ENCODE results near the gene ZNF787.

ZNF787 gene

DNA sequence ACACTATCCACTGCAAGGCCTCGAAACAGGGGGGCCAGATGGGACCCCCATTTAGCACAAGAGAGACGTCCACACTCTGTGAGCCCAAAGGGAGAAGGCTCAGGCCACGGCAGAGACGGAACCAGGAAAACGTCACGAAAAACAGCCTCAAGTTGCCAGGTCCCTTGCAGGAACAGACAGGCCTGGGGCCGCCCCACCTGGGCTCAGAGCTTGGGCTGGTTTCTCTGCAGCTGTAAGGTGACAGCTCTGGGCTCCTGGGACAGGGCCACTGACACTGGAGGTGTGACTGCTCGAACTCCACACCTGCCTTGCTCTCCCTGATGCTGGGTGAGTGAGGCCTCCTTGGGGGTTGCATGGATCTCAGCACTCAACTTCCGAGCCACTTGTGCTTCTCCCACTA lies 3.2 kb downstream of the ZNF787 start:
- H3K9me3 ChIP-seq (ENCODE audit: low read length), result no peaks in the 10 kb centered on the region
- H3K4me1 ChIP-seq (ENCODE audit: insufficient read depth, low read length, severe bottlenecking), result peaks cover 32% of the 10 kb centered on the region
- no peak overlapping the region for H3K9ac ChIP-seq (ENCODE audit: low read length)
- H3F3A ChIP-seq (ENCODE audit: insufficient read depth, low read length), result no peaks in the 10 kb centered on the region
- no peak overlapping the region for H3K4me2 ChIP-seq (ENCODE audit: low read length)
- no peaks in the 10 kb centered on the region for H3K36me3 ChIP-seq (ENCODE audit: insufficient read depth, low read length)
- no peaks in the 10 kb centered on the region for H4K20me1 ChIP-seq (ENCODE audit: insufficient read depth, low read length)
- H3K79me2 ChIP-seq (ENCODE audit: insufficient read depth, low read length), result peaks cover 31% of the 10 kb centered on the region
- no peaks in the 10 kb centered on the region for H3K27me3 ChIP-seq (ENCODE audit: insufficient read depth, low read length)
- no peaks in the 10 kb centered on the region for H3K9me2 ChIP-seq (ENCODE audit: low read depth, low read length)
- no peak overlapping the region for H3K27ac ChIP-seq (ENCODE audit: low read depth, low read length, poor library complexity, severe bottlenecking)
- TF ChIP-seq CTCF (IDR thresholded peaks at IDR 0.05; ENCODE audit: low read length) (no peak), EZH2 (IDR thresholded peaks at IDR 0.05; ENCODE audit: borderline replicate concordance, low read length) (no peak)
- H2AFZ ChIP-seq (ENCODE audit: low read length), result no peak overlapping the region
- no peak overlapping the region for H3K4me3 ChIP-seq (ENCODE audit: low read depth, low read length, poor library complexity, severe bottlenecking)

DNA sequence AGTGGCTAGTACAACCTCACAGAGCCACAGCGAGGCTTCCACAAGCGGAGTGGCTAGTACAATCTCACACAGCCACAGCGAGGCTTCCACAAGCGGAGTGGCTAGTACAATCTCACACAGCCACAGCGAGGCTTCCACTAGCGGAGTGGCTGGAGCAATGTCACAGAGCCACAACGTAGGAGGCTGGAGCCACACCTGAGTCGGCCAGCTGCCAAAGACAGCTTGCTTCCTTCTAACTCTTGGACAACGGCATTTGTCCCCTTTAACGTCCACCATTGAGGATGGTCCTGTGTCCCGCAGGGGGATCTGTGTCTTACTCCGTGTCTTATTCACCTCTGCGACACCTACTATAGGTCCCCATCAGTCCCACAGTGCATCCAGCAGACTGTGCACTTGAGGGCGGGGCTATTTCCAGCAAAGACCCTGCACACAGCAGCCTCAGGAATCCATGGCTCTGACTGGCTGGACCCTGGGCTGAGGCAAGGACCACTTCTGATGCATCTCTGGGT lies 3.7 kb downstream of the ZNF787 start:
- Histone ChIP-seq H3K36me3 (ENCODE audit: insufficient read depth, low read length) (no peaks in the 10 kb centered on the region), H3K27me3 (ENCODE audit: insufficient read depth, low read length) (no peaks in the 10 kb centered on the region), H3K4me3 (ENCODE audit: low read depth, low read length, poor library complexity, severe bottlenecking) (no peak overlapping the region), H3K4me1 (ENCODE audit: insufficient read depth, low read length, severe bottlenecking) (peaks cover 37% of the 10 kb centered on the region), H3K9me2 (ENCODE audit: low read depth, low read length) (no peaks in the 10 kb centered on the region), H3F3A (ENCODE audit: insufficient read depth, low read length) (no peaks in the 10 kb centered on the region), H3K79me2 (ENCODE audit: insufficient read depth, low read length) (peaks cover 31% of the 10 kb centered on the region), H3K27ac (ENCODE audit: low read depth, low read length, poor library complexity, severe bottlenecking) (no peak overlapping the region), H3K4me2 (ENCODE audit: low read length) (no peak overlapping the region), H3K9ac (ENCODE audit: low read length) (no peak overlapping the region), H4K20me1 (ENCODE audit: insufficient read depth, low read length) (no peaks in the 10 kb centered on the region), H2AFZ (ENCODE audit: low read length) (no peak overlapping the region), H3K9me3 (ENCODE audit: low read length) (no peaks in the 10 kb centered on the region)
- TF ChIP-seq CTCF (IDR thresholded peaks at IDR 0.05; ENCODE audit: low read length), result no peak
- TF ChIP-seq EZH2 (IDR thresholded peaks at IDR 0.05; ENCODE audit: borderline replicate concordance, low read length), result no peak

DNA sequence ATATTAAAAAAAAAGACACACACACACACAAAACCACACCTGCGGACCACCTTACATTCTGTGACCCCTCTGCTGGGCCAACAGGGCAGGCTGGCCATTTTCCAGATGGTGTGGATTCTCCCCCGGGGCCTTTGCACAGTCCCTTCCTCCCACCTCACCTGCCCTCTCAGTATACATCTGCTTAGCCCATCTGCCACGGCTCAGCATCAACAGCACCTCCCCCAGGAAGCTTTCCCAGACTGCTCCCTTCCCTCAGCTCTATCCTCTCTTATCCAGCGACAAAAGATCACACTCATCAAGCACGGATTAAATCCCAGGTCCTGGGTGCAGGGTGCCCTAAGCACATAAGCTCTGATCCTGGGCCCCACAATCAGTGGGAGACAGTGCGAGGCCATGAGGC lies 4.5 kb downstream of the ZNF787 start:
- TF ChIP-seq EZH2 (IDR thresholded peaks at IDR 0.05; ENCODE audit: borderline replicate concordance, low read length) (no peak), CTCF (IDR thresholded peaks at IDR 0.05; ENCODE audit: low read length) (no peak)
- H3K4me1 ChIP-seq (ENCODE audit: insufficient read depth, low read length, severe bottlenecking), result peaks cover 39% of the 10 kb centered on the region
- H4K20me1 ChIP-seq (ENCODE audit: insufficient read depth, low read length), result no peaks in the 10 kb centered on the region
- no peak overlapping the region for H3K9ac ChIP-seq (ENCODE audit: low read length)
- no peak overlapping the region for H3K27ac ChIP-seq (ENCODE audit: low read depth, low read length, poor library complexity, severe bottlenecking)
- no peaks in the 10 kb centered on the region for H3F3A ChIP-seq (ENCODE audit: insufficient read depth, low read length)
- no peaks in the 10 kb centered on the region for H3K36me3 ChIP-seq (ENCODE audit: insufficient read depth, low read length)
- H3K9me2 ChIP-seq (ENCODE audit: low read depth, low read length), result no peaks in the 10 kb centered on the region
- H3K4me2 ChIP-seq (ENCODE audit: low read length), result no peak overlapping the region
- no peak overlapping the region for H3K4me3 ChIP-seq (ENCODE audit: low read depth, low read length, poor library complexity, severe bottlenecking)
- no peaks in the 10 kb centered on the region for H3K9me3 ChIP-seq (ENCODE audit: low read length)
- H3K79me2 ChIP-seq (ENCODE audit: insufficient read depth, low read length), result peaks cover 31% of the 10 kb centered on the region
- no peak overlapping the region for H2AFZ ChIP-seq (ENCODE audit: low read length)
- H3K27me3 ChIP-seq (ENCODE audit: insufficient read depth, low read length), result no peaks in the 10 kb centered on the region

Data from OCI-LY1 (cell line).